Heart left ventricle (tissue), 13 donors: ENCODE measurements around the gene MPST.

Experiments
- CTCF ChIP-seq, 12 donors: fragments of 200-600 bp; sonication (generic) in 4 of 12; IDR thresholded peaks; one replicate each; pipeline versions ENCODE4 v1.5.0 to v1.8.0; 2018 to 2022; ENCODE audit warnings: antibody characterized with exemption in 12 of 12, mild to moderate bottlenecking in 5 of 12
- POLR2A ChIP-seq, 2 donors: fragments of 450-650 bp; IDR thresholded peaks; one replicate each; pipeline ENCODE4 v1.6.1; 2017; ENCODE audit warnings: antibody characterized with exemption in 2 of 2, mild to moderate bottlenecking in 2 of 2, moderate library complexity in 2 of 2
- donor health status: ischemic (EF 13 %, LVEDD 7.1; RV severe dilation, severe dysfunction).
- donor health status: DM: no; HTN: yes; CAD: no.
- donor health status: DM: no; HTN: no; CAD: no.
- donor health status: ischemic (EF 25% LVEDD 6.9; RV normal size, moderate dysfunction).
- donor health status: ischemic (EF 25% LVEDD 5.7; RV mildly dilated, moderate dysfunction).
- donor health status: ischemic (EF 35%, LVEDD 5.7; RV mildly dilated, moderate dysfunction).
- donor health status: nonischemic (EF 11% LVEDD 7.7; RV severe dilation, severe dysfunction).
- donor health status: DM: yes; HTN: yes; CAD: no.
- donor health status: PGD.
- donor health status: ischemic (EF 29% LVEDD 5.4; RV normal size, mild dysfunction).
- donor health status: nonischemic (EF 23%, LVEDD 6.1; RV moderate dilation, normal function).

GRCh38 chr22:37017356-37017755 lies 2.2 kb upstream of the MPST start:
- TF ChIP-seq CTCF (IDR thresholded peaks at IDR 0.05) (no peak), POLR2A (IDR thresholded peaks at IDR 0.05) (no peak)
